ENCODE measurements around the gene RHOB.
"Not testable (repeated sequence)": the region's sequence is repeated elsewhere in the genome, so short reads cannot be mapped to it uniquely, and the experiment has no call there.

The RHOB gene

GRCh38 chr2:20434588-20435294 is 12.1 kb upstream of the RHOB start:
- Histone ChIP-seq H3K27me3 (ENCODE audit: control insufficient read depth, low read length) (peaks cover 18% of the 10 kb centered on the region), H3K9me3 (ENCODE audit: control insufficient read depth, insufficient read depth, low read length) (no peaks in the 10 kb centered on the region), H3K79me2 (ENCODE audit: control insufficient read depth, low read length) (no peaks in the 10 kb centered on the region), H3K4me3 (ENCODE audit: low read length) (no peak overlapping the region), H3K4me1 (ENCODE audit: control insufficient read depth, low read length) (peaks cover 1% of the 10 kb centered on the region; the same call in 1 of the 2 replicates), H3K36me3 (ENCODE audit: control insufficient read depth, low read length) (no peaks in the 10 kb centered on the region), H3K4me2 (ENCODE audit: low read length) (no peak overlapping the region), H4K20me1 (ENCODE audit: control insufficient read depth, insufficient read depth, low read depth, low read length) (no peaks in the 10 kb centered on the region), H3K27ac (ENCODE audit: low read depth, low read length) (no peak overlapping the region), H3F3A (ENCODE audit: control insufficient read depth, insufficient read depth) (no peaks in the 10 kb centered on the region), H3K9me2 (replicated peaks; ENCODE audit: control insufficient read depth, low read length) (no peaks in the 10 kb centered on the region)
- TF ChIP-seq EZH2phosphoT487 (IDR thresholded peaks at IDR 0.05; ENCODE audit: borderline replicate concordance, low read length): no peak
- TF ChIP-seq CTCF (IDR thresholded peaks at IDR 0.05; ENCODE audit: low read depth, low read length, poor library complexity, severe bottlenecking): no peak

- H4K20me1 ChIP-seq (ENCODE audit: control insufficient read depth, insufficient read depth, low read depth, low read length): not testable (repeated sequence)
These were observed 11.4 kb upstream of the RHOB start for GRCh38 chr2:20435456-20435855.

GRCh38 chr2:20436716-20437470 is 10.0 kb upstream of the RHOB start:
- Histone ChIP-seq H3K79me2 (ENCODE audit: control insufficient read depth, low read length) (no peaks in the 10 kb centered on the region), H3K4me2 (ENCODE audit: low read length) (no peak overlapping the region), H3F3A (ENCODE audit: control insufficient read depth, insufficient read depth) (no peaks in the 10 kb centered on the region), H3K36me3 (ENCODE audit: control insufficient read depth, low read length) (no peaks in the 10 kb centered on the region), H3K27ac (ENCODE audit: low read depth, low read length) (no peak overlapping the region), H3K4me1 (ENCODE audit: control insufficient read depth, low read length) (no peaks in the 10 kb centered on the region), H3K9me2 (replicated peaks; ENCODE audit: control insufficient read depth, low read length) (no peaks in the 10 kb centered on the region), H3K9me3 (ENCODE audit: control insufficient read depth, insufficient read depth, low read length) (no peaks in the 10 kb centered on the region), H4K20me1 (ENCODE audit: control insufficient read depth, insufficient read depth, low read depth, low read length) (no peaks in the 10 kb centered on the region), H3K4me3 (ENCODE audit: low read length) (no peak overlapping the region), H3K27me3 (ENCODE audit: control insufficient read depth, low read length) (peaks cover 19% of the 10 kb centered on the region)
- TF ChIP-seq CTCF (IDR thresholded peaks at IDR 0.05; ENCODE audit: low read depth, low read length, poor library complexity, severe bottlenecking) (no peak), EZH2phosphoT487 (IDR thresholded peaks at IDR 0.05; ENCODE audit: borderline replicate concordance, low read length) (no peak)

More at GRCh38 chr2:20435456-20435855, 11.4 kb upstream of the RHOB start:
- H3K36me3 ChIP-seq (ENCODE audit: control insufficient read depth, low read length); H3K9me2 ChIP-seq (replicated peaks; ENCODE audit: control insufficient read depth, low read length); H3K9me3 ChIP-seq (ENCODE audit: control insufficient read depth, insufficient read depth, low read length); H3K4me2 ChIP-seq (ENCODE audit: low read length); H3K4me1 ChIP-seq (ENCODE audit: control insufficient read depth, low read length); H3K79me2 ChIP-seq (ENCODE audit: control insufficient read depth, low read length); H3K27ac ChIP-seq (ENCODE audit: low read depth, low read length); H3F3A ChIP-seq (ENCODE audit: control insufficient read depth, insufficient read depth); H3K4me3 ChIP-seq (ENCODE audit: low read length): not testable (repeated sequence)
- peaks cover 19% of the 10 kb centered on the region for H3K27me3 ChIP-seq (ENCODE audit: control insufficient read depth, low read length)
